ENCODE results near the gene SMYD4.
A peak's percentile ranks its signal among the peaks of the same experiment; 100 is the strongest.

SMYD4 gene

DNA sequence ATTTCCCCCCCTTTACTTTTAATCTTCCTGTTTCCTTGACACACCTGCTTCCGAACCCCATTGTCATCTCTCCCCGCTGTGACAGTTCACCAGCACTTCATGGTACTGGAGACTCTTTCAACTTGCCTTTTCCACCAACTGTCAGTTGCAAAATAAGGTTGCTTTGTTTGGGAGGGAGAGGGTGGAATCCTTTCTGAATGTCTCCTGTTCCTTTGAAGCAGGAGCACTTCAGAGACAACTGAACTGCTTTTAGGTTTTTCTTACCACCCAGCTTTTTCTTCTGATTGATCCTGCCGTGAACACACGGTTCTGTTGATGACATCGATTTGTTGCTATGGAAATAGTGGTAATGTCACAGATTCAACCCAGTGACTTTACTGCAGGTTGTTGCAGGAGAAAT, 42.1 kb upstream of the SMYD4 start:
- TF ChIP-seq, protein P1, sequence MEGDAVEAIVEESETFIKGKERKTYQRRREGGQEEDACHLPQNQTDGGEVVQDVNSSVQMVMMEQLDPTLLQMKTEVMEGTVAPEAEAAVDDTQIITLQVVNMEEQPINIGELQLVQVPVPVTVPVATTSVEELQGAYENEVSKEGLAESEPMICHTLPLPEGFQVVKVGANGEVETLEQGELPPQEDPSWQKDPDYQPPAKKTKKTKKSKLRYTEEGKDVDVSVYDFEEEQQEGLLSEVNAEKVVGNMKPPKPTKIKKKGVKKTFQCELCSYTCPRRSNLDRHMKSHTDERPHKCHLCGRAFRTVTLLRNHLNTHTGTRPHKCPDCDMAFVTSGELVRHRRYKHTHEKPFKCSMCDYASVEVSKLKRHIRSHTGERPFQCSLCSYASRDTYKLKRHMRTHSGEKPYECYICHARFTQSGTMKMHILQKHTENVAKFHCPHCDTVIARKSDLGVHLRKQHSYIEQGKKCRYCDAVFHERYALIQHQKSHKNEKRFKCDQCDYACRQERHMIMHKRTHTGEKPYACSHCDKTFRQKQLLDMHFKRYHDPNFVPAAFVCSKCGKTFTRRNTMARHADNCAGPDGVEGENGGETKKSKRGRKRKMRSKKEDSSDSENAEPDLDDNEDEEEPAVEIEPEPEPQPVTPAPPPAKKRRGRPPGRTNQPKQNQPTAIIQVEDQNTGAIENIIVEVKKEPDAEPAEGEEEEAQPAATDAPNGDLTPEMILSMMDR (IDR thresholded peaks at IDR 0.05; ENCODE audit: low read depth, low read length, missing control alignments), result no peak
- no peak overlapping the region for H3K4me3 ChIP-seq (ENCODE audit: low read depth, low read length)
- no peak for DNase-seq (ENCODE audit: low read depth)

DNA sequence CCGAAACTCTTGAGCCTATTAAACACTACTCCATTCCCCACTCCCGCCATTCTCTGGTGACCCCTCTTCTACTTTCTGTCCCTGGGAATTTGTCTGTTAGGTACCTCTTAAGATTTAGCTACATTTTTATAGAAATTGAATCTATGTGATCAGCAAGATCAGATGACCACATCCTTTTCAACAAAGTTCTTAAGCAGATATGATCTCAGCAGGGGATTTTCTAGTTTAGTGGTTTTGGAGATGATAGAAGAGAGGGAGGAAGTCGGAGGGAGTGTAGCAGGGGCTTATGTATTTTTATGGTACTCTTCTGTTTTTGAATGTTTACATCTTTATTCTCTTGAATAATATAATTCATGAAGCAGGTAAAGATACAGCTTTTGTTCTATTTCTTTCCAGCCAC, 40.9 kb upstream of the SMYD4 start:
- DNase-seq (ENCODE audit: low read depth), result no peak
- TF ChIP-seq, protein P1 (IDR thresholded peaks at IDR 0.05; ENCODE audit: low read depth, low read length, missing control alignments), result no peak
- H3K4me3 ChIP-seq (ENCODE audit: low read depth, low read length), result no peak overlapping the region

DNA sequence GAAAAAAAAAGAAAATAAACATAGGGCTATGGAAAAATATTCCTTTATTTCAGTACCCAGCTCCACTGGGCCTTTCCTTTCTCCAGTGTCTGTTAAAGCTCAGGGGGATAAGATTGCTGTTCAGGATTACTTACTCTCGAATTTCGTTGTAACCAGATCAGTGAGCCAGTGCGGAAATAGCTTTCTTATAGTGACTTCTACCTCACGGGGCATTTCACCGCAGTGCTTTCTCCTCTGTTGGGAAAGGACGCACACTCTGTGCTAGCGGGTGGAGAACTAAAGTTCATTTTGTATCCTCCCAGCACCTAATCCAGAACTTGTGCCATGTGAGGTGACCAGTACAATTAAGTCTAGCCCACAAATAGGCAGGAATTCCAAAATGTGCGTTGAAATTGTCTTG, 38.4 kb upstream of the SMYD4 start:
- TF ChIP-seq, protein P1 (IDR thresholded peaks at IDR 0.05; ENCODE audit: low read depth, low read length, missing control alignments), result no peak
- H3K4me3 ChIP-seq (ENCODE audit: low read depth, low read length), result no peak overlapping the region
- no peak for DNase-seq (ENCODE audit: low read depth)

DNA sequence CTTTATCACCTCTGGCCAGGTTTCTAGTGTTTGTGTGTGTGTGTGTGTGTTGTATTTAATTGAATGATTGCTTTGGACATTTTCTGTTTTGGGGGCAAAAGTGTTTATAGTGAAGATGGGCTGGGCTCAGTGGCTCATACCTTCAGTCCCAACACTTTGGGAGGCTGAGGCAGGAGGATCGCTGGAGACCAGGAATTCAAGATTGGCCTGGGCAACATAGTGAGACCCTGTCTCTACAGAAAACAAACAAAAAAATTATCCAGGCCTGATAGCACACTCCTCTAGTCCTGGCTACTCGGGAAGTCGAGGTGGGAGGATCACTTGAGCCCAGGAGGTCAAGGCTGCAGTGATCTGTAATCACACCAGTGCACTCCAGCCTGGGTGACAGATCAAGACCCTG, 37.6 kb upstream of the SMYD4 start:
- TF ChIP-seq, protein P1 (IDR thresholded peaks at IDR 0.05; ENCODE audit: low read depth, low read length, missing control alignments), result no peak
- H3K4me3 ChIP-seq (ENCODE audit: low read depth, low read length), result no peak overlapping the region
- no peak for DNase-seq (ENCODE audit: low read depth)

DNA sequence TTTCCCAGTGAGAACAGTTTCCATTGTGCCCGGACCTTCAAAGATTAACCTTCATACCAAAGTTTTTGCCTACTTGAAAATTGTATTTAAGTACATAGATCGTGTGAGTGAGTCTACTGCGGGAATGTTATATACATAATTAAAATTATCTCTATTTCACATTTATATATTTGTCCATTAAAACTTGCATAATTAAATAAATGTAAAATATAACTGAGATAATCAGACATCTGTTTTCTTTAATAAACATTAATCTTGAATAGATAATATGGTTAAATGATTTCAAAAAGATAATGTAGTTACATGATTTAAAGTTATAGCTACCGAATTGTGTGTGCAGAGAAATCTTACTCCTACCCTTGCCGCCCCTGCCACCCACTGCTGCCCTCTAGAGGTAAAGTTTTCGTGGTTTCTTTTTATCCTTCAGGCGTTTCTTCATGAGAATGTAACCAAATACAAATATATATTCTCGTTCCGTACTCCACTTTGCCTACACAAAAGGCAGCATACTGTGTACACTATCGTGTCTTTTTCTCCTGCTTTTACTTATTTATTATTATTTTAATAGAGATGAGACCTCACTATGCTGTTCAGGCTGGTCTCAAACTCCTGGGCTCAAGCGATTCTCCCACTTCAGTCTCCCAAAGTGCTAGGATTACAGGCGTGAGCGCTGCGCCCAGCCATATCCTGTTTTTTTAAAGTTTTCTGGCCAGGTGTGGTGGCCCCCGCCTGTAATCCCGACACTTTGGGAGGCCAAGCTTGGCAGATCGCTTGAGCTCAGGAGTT, 35.7 kb upstream of the SMYD4 start:
- TF ChIP-seq, protein P1 (IDR thresholded peaks at IDR 0.05; ENCODE audit: low read depth, low read length, missing control alignments), result peak; percentile 61
- H3K4me3 ChIP-seq (ENCODE audit: low read depth, low read length), result no peak overlapping the region
- DNase-seq (ENCODE audit: low read depth), result no peak

DNA sequence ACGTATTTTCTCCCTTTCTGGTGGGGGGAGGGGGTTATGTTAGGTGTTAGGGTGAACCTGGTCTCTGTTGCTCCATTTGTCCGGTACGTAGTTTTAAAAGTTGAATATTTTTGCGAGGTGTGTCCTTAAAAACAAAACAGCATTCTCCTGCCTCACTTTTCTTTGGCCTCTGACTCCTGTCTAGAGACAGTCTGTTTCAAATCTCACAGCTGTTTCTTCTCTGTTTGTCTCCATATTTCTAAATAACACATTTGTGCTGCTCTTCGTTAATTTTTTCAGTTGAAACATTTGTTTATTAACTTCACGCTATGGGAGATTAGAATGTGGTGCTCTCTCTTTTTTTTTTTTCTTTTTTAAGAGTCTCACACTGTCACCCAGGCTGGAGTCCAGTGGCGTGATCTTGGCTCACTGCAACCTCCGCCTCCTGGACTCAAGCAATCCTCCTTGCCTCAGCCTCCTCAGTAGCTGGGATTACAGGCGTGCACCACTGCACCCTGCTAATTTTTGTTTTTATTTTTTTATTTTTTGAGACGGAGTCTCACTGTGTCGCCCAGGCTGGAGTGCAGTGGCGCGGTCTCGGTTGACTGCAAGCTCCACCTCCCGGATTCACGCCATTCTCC, 31.8 kb upstream of the SMYD4 start:
- TF ChIP-seq, protein P1 (IDR thresholded peaks at IDR 0.05; ENCODE audit: low read depth, low read length, missing control alignments), result no peak
- no peak for DNase-seq (ENCODE audit: low read depth)
- no peak overlapping the region for H3K4me3 ChIP-seq (ENCODE audit: low read depth, low read length)
